MM.1S (cell line): ENCODE results near the gene AK8.

Experiments
- EZH2 ChIP-seq: fragments of 300-600 bp; sonication (generic); optimal IDR thresholded peaks from 2 replicates; pipeline ENCODE3; 2017; ENCODE audit warnings: low read depth, mild to moderate bottlenecking, antibody characterized with exemption, low read length, mixed read lengths
- EZH2phosphoT487 ChIP-seq: fragments of 300-600 bp; sonication (generic); IDR thresholded peaks from 2 replicates; pipeline ENCODE4 v1.6.1; 2018; ENCODE audit warnings: antibody characterized with exemption, low read length
- TF ChIP-seq, protein P1 (sequence below): fragments of 300-600 bp; sonication (generic); IDR thresholded peaks from 2 replicates; pipeline ENCODE4 v1.5.1; 2016; ENCODE audit warnings: antibody characterized with exemption, low read length, mixed read lengths

DNA sequence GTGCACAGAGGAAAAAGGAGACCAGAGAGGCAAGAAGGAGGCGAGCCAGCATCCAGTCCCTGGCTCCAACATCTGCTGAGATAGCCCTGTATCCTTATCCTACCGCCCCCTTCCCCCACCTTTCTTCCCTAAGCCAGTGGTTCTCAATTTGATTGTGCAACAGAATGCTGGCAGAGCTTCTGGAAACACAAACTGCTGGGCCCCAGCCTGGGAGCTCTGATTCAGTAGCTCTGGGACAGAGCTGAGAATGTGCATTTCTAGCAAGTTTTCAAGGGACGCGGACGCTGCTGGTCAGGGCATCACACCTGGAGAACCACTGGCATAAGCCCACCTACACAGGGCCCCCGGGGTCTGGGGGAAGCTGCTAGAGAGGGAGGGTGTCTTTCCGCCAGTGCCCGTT lies 21.1 kb downstream of the AK8 start:
- TF ChIP-seq, protein P1, sequence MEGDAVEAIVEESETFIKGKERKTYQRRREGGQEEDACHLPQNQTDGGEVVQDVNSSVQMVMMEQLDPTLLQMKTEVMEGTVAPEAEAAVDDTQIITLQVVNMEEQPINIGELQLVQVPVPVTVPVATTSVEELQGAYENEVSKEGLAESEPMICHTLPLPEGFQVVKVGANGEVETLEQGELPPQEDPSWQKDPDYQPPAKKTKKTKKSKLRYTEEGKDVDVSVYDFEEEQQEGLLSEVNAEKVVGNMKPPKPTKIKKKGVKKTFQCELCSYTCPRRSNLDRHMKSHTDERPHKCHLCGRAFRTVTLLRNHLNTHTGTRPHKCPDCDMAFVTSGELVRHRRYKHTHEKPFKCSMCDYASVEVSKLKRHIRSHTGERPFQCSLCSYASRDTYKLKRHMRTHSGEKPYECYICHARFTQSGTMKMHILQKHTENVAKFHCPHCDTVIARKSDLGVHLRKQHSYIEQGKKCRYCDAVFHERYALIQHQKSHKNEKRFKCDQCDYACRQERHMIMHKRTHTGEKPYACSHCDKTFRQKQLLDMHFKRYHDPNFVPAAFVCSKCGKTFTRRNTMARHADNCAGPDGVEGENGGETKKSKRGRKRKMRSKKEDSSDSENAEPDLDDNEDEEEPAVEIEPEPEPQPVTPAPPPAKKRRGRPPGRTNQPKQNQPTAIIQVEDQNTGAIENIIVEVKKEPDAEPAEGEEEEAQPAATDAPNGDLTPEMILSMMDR, result no peak
- TF ChIP-seq EZH2phosphoT487, result no peak
- TF ChIP-seq EZH2, result no peak
